ENCODE data around the gene TMEM225B.

TMEM225B gene

DNA sequence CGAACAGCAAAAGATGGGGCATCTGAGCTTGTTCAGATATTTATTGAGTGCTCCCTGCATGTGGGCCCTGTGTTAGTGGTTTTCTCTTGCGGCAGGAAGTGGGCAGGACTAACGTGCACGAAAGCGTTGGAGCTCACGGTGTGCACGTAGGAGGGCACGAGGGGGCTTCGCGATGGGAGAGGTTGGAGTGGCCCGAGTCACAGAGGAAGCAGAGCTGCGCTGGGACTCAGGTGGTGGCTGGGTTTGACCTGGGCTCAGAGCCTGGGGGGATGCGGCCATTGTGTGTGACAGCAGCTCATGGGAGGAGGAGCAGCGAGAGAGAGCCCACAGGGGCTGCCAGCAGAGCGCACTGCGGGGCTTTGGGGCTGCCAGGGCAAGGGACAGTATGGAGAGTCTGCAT lies 26.4 kb downstream of the TMEM225B start:
- Histone ChIP-seq H3K4me1 (ENCODE audit: low read length) (no peaks in the 10 kb centered on the region), H3K9me3 (ENCODE audit: insufficient read depth, low read length) (no peaks in the 10 kb centered on the region), H3K27ac (ENCODE audit: low read length) (no peak overlapping the region), H3K27me3 (ENCODE audit: low read depth, low read length) (no peaks in the 10 kb centered on the region), H3K4me3 (ENCODE audit: low read length) (no peak overlapping the region), H3K79me2 (ENCODE audit: low read length) (no peaks in the 10 kb centered on the region), H3K36me3 (replicated peaks; ENCODE audit: low read depth, low read length) (peaks cover 74% of the 10 kb centered on the region), H3K9ac (ENCODE audit: low read length) (no peak overlapping the region), H3K4me2 (ENCODE audit: low read length) (no peak overlapping the region), H2AFZ (ENCODE audit: low read depth, low read length) (no peak overlapping the region), H4K20me1 (ENCODE audit: insufficient read depth, low read length) (no peaks in the 10 kb centered on the region)
- TF ChIP-seq, protein P1, sequence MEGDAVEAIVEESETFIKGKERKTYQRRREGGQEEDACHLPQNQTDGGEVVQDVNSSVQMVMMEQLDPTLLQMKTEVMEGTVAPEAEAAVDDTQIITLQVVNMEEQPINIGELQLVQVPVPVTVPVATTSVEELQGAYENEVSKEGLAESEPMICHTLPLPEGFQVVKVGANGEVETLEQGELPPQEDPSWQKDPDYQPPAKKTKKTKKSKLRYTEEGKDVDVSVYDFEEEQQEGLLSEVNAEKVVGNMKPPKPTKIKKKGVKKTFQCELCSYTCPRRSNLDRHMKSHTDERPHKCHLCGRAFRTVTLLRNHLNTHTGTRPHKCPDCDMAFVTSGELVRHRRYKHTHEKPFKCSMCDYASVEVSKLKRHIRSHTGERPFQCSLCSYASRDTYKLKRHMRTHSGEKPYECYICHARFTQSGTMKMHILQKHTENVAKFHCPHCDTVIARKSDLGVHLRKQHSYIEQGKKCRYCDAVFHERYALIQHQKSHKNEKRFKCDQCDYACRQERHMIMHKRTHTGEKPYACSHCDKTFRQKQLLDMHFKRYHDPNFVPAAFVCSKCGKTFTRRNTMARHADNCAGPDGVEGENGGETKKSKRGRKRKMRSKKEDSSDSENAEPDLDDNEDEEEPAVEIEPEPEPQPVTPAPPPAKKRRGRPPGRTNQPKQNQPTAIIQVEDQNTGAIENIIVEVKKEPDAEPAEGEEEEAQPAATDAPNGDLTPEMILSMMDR (IDR thresholded peaks at IDR 0.05; ENCODE audit: low read depth, low read length), result no peak
- TF ChIP-seq EZH2phosphoT487 (IDR thresholded peaks at IDR 0.05; ENCODE audit: low read depth), result no peak

- Histone ChIP-seq H3K27me3 (ENCODE audit: low read depth, low read length) (no peaks in the 10 kb centered on the region), H3K36me3 (replicated peaks; ENCODE audit: low read depth, low read length) (peaks cover 70% of the 10 kb centered on the region), H3K4me3 (ENCODE audit: low read length) (no peak overlapping the region), H3K79me2 (ENCODE audit: low read length) (no peaks in the 10 kb centered on the region), H3K4me1 (ENCODE audit: low read length) (no peaks in the 10 kb centered on the region), H3K9ac (ENCODE audit: low read length) (no peak overlapping the region), H3K4me2 (ENCODE audit: low read length) (no peak overlapping the region), H2AFZ (ENCODE audit: low read depth, low read length) (no peak overlapping the region), H3K27ac (ENCODE audit: low read length) (no peak overlapping the region), H3K9me3 (ENCODE audit: insufficient read depth, low read length) (no peaks in the 10 kb centered on the region), H4K20me1 (ENCODE audit: insufficient read depth, low read length) (no peaks in the 10 kb centered on the region)
- TF ChIP-seq EZH2phosphoT487 (IDR thresholded peaks at IDR 0.05; ENCODE audit: low read depth), result no peak
- TF ChIP-seq, protein P1 (IDR thresholded peaks at IDR 0.05; ENCODE audit: low read depth, low read length), result no peak
These were observed 27.3 kb downstream of the TMEM225B start for GRCh38 chr7:99625321-99625720.

DNA sequence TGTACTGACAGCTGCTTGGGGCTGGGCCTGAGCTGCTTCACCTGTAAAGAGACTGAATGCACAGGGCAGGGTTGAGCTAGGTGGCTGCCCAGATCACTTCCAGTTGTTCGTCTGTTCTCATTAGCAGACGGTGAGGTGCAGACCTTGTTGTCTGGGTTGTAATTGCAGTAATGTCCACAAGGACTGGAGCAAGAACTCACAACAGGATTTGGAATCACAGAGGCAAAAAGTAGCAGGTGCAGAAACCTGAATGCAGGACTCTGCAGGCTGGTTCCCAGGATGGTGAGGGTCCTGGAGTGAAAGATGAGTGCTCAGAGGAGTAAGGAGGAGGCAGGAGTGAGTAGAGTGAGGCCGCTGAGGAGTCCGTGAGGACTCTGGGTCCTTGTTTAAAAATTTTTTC lies 27.9 kb downstream of the TMEM225B start:
- no peaks in the 10 kb centered on the region for H3K79me2 ChIP-seq (ENCODE audit: low read length)
- no peak overlapping the region for H3K27ac ChIP-seq (ENCODE audit: low read length)
- no peak overlapping the region for H3K4me3 ChIP-seq (ENCODE audit: low read length)
- H3K9me3 ChIP-seq (ENCODE audit: insufficient read depth, low read length), result no peaks in the 10 kb centered on the region
- H3K4me2 ChIP-seq (ENCODE audit: low read length), result no peak overlapping the region
- H3K27me3 ChIP-seq (ENCODE audit: low read depth, low read length), result no peaks in the 10 kb centered on the region
- no peak overlapping the region for H2AFZ ChIP-seq (ENCODE audit: low read depth, low read length)
- no peak for TF ChIP-seq EZH2phosphoT487 (IDR thresholded peaks at IDR 0.05; ENCODE audit: low read depth)
- H4K20me1 ChIP-seq (ENCODE audit: insufficient read depth, low read length), result no peaks in the 10 kb centered on the region
- H3K4me1 ChIP-seq (ENCODE audit: low read length), result no peaks in the 10 kb centered on the region
- peaks cover 69% of the 10 kb centered on the region for H3K36me3 ChIP-seq (replicated peaks; ENCODE audit: low read depth, low read length)
- no peak overlapping the region for H3K9ac ChIP-seq (ENCODE audit: low read length)

GRCh38 chr7:99626661-99627060 lies 28.6 kb downstream of the TMEM225B start:
- Histone ChIP-seq H3K9ac (ENCODE audit: low read length) (no peak overlapping the region), H2AFZ (ENCODE audit: low read depth, low read length) (no peak overlapping the region), H3K27ac (ENCODE audit: low read length) (no peak overlapping the region), H3K4me2 (ENCODE audit: low read length) (no peak overlapping the region), H3K27me3 (ENCODE audit: low read depth, low read length) (no peaks in the 10 kb centered on the region), H3K4me1 (ENCODE audit: low read length) (no peaks in the 10 kb centered on the region), H3K79me2 (ENCODE audit: low read length) (no peaks in the 10 kb centered on the region), H3K36me3 (replicated peaks; ENCODE audit: low read depth, low read length) (peaks cover 68% of the 10 kb centered on the region), H4K20me1 (ENCODE audit: insufficient read depth, low read length) (no peaks in the 10 kb centered on the region), H3K9me3 (ENCODE audit: insufficient read depth, low read length) (no peaks in the 10 kb centered on the region), H3K4me3 (ENCODE audit: low read length) (no peak overlapping the region)
- TF ChIP-seq, protein P1 (IDR thresholded peaks at IDR 0.05; ENCODE audit: low read depth, low read length), result no peak
- no peak for TF ChIP-seq EZH2phosphoT487 (IDR thresholded peaks at IDR 0.05; ENCODE audit: low read depth)

DNA sequence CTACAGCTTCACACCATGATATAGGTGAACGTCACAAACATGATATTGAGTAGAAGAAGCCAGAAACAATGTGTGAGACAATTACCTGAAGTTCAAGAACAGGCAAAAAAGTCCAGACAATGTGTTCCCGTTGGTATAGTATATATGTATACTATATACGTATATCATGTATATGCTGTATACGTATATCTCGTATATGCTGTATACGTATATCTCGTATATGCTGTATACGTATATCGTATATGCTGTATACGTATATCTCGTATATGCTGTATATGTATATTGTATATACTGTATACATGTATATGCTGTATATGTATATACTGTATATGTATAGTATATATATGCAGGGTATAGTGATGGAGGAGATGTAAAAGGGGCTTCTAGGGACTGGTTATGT lies 29.4 kb downstream of the TMEM225B start:
- H3K27ac ChIP-seq (ENCODE audit: low read length), result no peak overlapping the region
- H3K9ac ChIP-seq (ENCODE audit: low read length), result no peak overlapping the region
- H3K27me3 ChIP-seq (ENCODE audit: low read depth, low read length), result no peaks in the 10 kb centered on the region
- H3K4me2 ChIP-seq (ENCODE audit: low read length), result no peak overlapping the region
- peaks cover 63% of the 10 kb centered on the region for H3K36me3 ChIP-seq (replicated peaks; ENCODE audit: low read depth, low read length)
- H3K79me2 ChIP-seq (ENCODE audit: low read length), result no peaks in the 10 kb centered on the region
- H3K4me1 ChIP-seq (ENCODE audit: low read length), result no peaks in the 10 kb centered on the region
- H4K20me1 ChIP-seq (ENCODE audit: insufficient read depth, low read length), result no peaks in the 10 kb centered on the region
- no peak overlapping the region for H2AFZ ChIP-seq (ENCODE audit: low read depth, low read length)
- H3K4me3 ChIP-seq (ENCODE audit: low read length), result no peak overlapping the region
- TF ChIP-seq, protein P1 (IDR thresholded peaks at IDR 0.05; ENCODE audit: low read depth, low read length), result no peak
- no peak for TF ChIP-seq EZH2phosphoT487 (IDR thresholded peaks at IDR 0.05; ENCODE audit: low read depth)
- H3K9me3 ChIP-seq (ENCODE audit: insufficient read depth, low read length), result no peaks in the 10 kb centered on the region

Measured in OCI-LY3 (cell line).